ENCODE data around the gene TPGS1.

Gene TPGS1

GRCh38 chr19:461721-462551, 45.4 kb upstream of the TPGS1 start:
- Histone ChIP-seq H3K36me3 (no peaks in the 10 kb centered on the region), H3K9me3 (no peaks in the 10 kb centered on the region), H3K27me3 (peaks cover 18% of the 10 kb centered on the region), H3K4me1 (no peaks in the 10 kb centered on the region), H3K4me3 (ENCODE audit: low read depth, low read length) (no peak overlapping the region)
- DNase-seq: peak; percentile 36
- TF ChIP-seq, protein P1, sequence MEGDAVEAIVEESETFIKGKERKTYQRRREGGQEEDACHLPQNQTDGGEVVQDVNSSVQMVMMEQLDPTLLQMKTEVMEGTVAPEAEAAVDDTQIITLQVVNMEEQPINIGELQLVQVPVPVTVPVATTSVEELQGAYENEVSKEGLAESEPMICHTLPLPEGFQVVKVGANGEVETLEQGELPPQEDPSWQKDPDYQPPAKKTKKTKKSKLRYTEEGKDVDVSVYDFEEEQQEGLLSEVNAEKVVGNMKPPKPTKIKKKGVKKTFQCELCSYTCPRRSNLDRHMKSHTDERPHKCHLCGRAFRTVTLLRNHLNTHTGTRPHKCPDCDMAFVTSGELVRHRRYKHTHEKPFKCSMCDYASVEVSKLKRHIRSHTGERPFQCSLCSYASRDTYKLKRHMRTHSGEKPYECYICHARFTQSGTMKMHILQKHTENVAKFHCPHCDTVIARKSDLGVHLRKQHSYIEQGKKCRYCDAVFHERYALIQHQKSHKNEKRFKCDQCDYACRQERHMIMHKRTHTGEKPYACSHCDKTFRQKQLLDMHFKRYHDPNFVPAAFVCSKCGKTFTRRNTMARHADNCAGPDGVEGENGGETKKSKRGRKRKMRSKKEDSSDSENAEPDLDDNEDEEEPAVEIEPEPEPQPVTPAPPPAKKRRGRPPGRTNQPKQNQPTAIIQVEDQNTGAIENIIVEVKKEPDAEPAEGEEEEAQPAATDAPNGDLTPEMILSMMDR (IDR thresholded peaks at IDR 0.05; ENCODE audit: low read depth, low read length): no peak

GRCh38 chr19:463483-464207, 43.7 kb upstream of the TPGS1 start:
- TF ChIP-seq, protein P1 (IDR thresholded peaks at IDR 0.05; ENCODE audit: low read depth, low read length): no peak
- Histone ChIP-seq H3K36me3 (no peaks in the 10 kb centered on the region), H3K9me3 (no peaks in the 10 kb centered on the region), H3K27me3 (peaks cover 18% of the 10 kb centered on the region), H3K4me3 (ENCODE audit: low read depth, low read length) (no peak overlapping the region), H3K4me1 (no peaks in the 10 kb centered on the region)
- DNase-seq: no peak

DNA sequence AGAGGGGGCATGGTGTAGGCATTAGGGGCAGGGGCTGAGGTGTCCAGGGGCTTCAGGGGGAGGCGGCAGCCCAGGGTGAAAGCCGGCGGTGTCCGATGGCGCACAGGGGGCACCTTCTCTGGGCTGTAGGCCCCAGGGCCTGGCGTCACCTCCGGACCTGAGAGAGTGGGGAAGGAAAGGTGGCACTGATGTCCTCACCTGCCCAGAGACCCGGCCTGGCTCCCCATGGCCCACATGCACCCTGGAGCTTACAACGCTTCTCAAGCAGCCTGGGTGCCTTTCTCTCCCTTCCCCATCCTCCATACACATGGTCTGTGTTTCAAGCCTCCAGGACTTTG, 43.1 kb upstream of the TPGS1 start:
- H3K9me3 ChIP-seq: no peaks in the 10 kb centered on the region
- H3K4me3 ChIP-seq (ENCODE audit: low read depth, low read length): no peak overlapping the region
- peaks cover 18% of the 10 kb centered on the region for H3K27me3 ChIP-seq
- TF ChIP-seq, protein P1 (IDR thresholded peaks at IDR 0.05; ENCODE audit: low read depth, low read length): no peak
- no peaks in the 10 kb centered on the region for H3K36me3 ChIP-seq
- no peak for DNase-seq
- H3K4me1 ChIP-seq: no peaks in the 10 kb centered on the region

DNA sequence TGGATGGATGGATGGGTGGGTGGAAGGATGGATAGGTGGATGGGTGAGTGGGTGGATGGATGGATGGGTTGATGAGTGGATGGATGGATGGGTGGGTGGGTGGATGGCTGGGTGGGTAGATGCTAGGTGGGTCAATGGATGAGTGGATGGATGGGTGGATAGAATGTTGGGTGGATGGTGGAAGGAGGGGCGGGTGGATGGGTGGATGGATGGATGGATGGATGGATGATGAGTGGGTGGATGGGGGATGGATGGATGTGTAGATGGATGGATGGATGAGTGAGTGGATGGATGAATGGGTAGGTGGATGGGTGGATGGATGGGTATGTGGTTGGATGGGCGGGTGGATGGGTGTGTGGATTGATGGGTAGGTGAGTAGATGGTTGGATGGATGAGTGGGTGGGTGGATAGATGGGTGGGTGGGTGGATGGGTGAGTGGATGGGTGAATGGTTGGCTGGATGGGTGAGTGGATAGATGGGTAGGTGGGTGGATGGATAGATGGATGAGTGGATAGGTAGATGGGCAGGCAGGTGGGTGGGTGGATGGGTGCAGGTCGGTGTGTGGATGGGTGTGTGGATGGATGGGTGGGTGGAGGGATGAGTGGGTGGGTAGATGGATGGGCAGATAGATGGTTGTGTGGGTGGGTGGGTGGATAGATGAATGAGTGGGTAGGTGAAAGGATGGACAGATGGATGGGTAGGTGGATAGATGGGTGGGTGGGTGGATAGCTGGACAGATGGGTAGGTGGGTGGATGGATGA, 42.1 kb upstream of the TPGS1 start:
- H3K4me3 ChIP-seq (ENCODE audit: low read depth, low read length): no peak overlapping the region
- H3K9me3 ChIP-seq: no peaks in the 10 kb centered on the region
- peaks cover 12% of the 10 kb centered on the region for H3K27me3 ChIP-seq
- no peaks in the 10 kb centered on the region for H3K4me1 ChIP-seq
- no peaks in the 10 kb centered on the region for H3K36me3 ChIP-seq
- TF ChIP-seq, protein P1 (IDR thresholded peaks at IDR 0.05; ENCODE audit: low read depth, low read length): no peak
- no peak for DNase-seq

GRCh38 chr19:467554-467953, 39.7 kb upstream of the TPGS1 start:
- no peaks in the 10 kb centered on the region for H3K9me3 ChIP-seq
- DNase-seq: no peak

More at GRCh38 chr19:467554-467953, 39.7 kb upstream of the TPGS1 start:
- TF ChIP-seq, protein P1 (IDR thresholded peaks at IDR 0.05; ENCODE audit: low read depth, low read length): no peak
- Histone ChIP-seq H3K36me3 (no peaks in the 10 kb centered on the region), H3K4me3 (ENCODE audit: low read depth, low read length) (no peak overlapping the region), H3K4me1 (no peaks in the 10 kb centered on the region), H3K27me3 (no peaks in the 10 kb centered on the region; the same call in 1 of the 2 replicates)
